HL-60/S4 (cell line): Measurements from ENCODE around the gene CPED1.
"Not testable (repeated sequence)": the region's sequence is repeated elsewhere in the genome, so short reads cannot be mapped to it uniquely, and the experiment has no call there.

Experiments used
- in situ Hi-C: fragments of 300-500 bp; cut with MboI; formaldehyde crosslinking; loops from 2 replicates; pipeline ENCODE4 v1.14.3; 2022; ENCODE audit warnings: low sequenced_read_pairs

The CPED1 gene

GRCh38 chr7:120994512-120995410 is 6.2 kb downstream of the CPED1 start:
- in situ Hi-C loops = no loop called here

GRCh38 chr7:120995654-120996053 is 7.1 kb downstream of the CPED1 start:
- in situ Hi-C loops = no loop called here

- in situ Hi-C loops = no loop called here
Observed at GRCh38 chr7:120996333-120996987, 7.9 kb downstream of the CPED1 start.

GRCh38 chr7:120996988-120997345 is 8.5 kb downstream of the CPED1 start:
- in situ Hi-C loops = no loop called here

GRCh38 chr7:120997882-120998474 is 9.5 kb downstream of the CPED1 start:
- in situ Hi-C loops = no loop called here

GRCh38 chr7:120998520-120998919 is 10.0 kb downstream of the CPED1 start:
- in situ Hi-C loops = no loop called here

- in situ Hi-C loops = no loop called here
Observed at GRCh38 chr7:120998996-120999565, 10.6 kb downstream of the CPED1 start.

- in situ Hi-C loops = no loop called here
Observed at GRCh38 chr7:121000081-121000983, 11.8 kb downstream of the CPED1 start.

GRCh38 chr7:121001234-121001906 is 12.9 kb downstream of the CPED1 start:
- in situ Hi-C loops = no loop called here

- in situ Hi-C loops = no loop called here
Observed at GRCh38 chr7:121002048-121002756, 13.7 kb downstream of the CPED1 start.

- in situ Hi-C loops = no loop called here
Observed at GRCh38 chr7:121002757-121003200, 14.3 kb downstream of the CPED1 start.

- in situ Hi-C loops = no loop called here
Observed at GRCh38 chr7:121003986-121004685, 15.6 kb downstream of the CPED1 start.

GRCh38 chr7:121005058-121005457 is 16.5 kb downstream of the CPED1 start:
- in situ Hi-C loops = not testable (repeated sequence)

- in situ Hi-C loops = no loop called here
Observed at GRCh38 chr7:121005996-121006584, 17.6 kb downstream of the CPED1 start.

GRCh38 chr7:121006711-121007315 is 18.3 kb downstream of the CPED1 start:
- in situ Hi-C loops = no loop called here

- in situ Hi-C loops = no loop called here
Observed at GRCh38 chr7:121008816-121009215, 20.3 kb downstream of the CPED1 start.

- in situ Hi-C loops = no loop called here
Observed at GRCh38 chr7:121011401-121011800, 22.9 kb downstream of the CPED1 start.
